ENCODE data around the gene RAVER2. TPM values are rescaled to one million over a fixed set of nuclear protein-coding genes. Genes with fewer than 3 reads are reported as not detected.

The RAVER2 gene
- total RNA-seq, 2 donors from 2014 or later = 6.9 to 8.8 TPM

DNA sequence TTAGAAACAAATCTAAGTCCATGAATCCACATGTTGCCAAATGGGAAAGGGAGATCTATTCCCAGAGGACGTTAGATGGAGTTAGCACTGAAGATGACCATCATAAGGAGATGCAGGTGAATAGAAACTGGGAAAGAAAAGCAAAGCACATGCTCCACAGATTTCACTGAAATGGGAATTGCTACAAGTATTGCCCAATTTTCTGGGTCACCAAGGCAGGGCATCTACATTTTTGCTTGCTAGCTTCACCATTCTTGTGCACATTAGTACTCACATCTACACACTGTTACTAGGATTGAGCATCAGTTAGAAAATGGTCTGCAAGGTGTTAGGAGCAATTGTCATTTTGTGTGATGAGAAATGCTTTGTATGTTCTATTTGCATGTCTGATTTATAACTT is 122.4 kb downstream of the RAVER2 start:
- no peak overlapping the region for H3K27ac ChIP-seq
- H3K36me3 ChIP-seq (replicated peaks in 1 of 2; ENCODE audit: insufficient read depth in 1 of 2, low read depth in 2 of 2) = peaks cover 0 to 12% of the 10 kb centered on the region in 2 donors
- ATAC-seq = no peak
- DNase-seq = no peak
- no peaks in the 10 kb centered on the region for H3K9me3 ChIP-seq
- no peaks in the 10 kb centered on the region for H3K27me3 ChIP-seq
- intact Hi-C loops (cut with DNase I) = no loop called here
- no peaks in the 10 kb centered on the region for H3K4me1 ChIP-seq
- TF ChIP-seq CTCF (IDR thresholded peaks at IDR 0.05) (no peak), POLR2A (IDR thresholded peaks at IDR 0.05) (no peak)
- H3K4me3 ChIP-seq = no peak overlapping the region
- 74 to 79% methylated on average over 1 of the region's 1 CpG for WGBS, 2 donors

GRCh38 chr1:64871256-64871655 is 126.4 kb downstream of the RAVER2 start:
- Histone ChIP-seq H3K4me1 (peaks cover 19% of the 10 kb centered on the region), H3K36me3 (replicated peaks in 1 of 2; ENCODE audit: insufficient read depth in 1 of 2, low read depth in 2 of 2) (peaks cover 0 to 20% of the 10 kb centered on the region in 2 donors), H3K27ac (no peak overlapping the region), H3K4me3 (no peak overlapping the region), H3K27me3 (no peaks in the 10 kb centered on the region), H3K9me3 (no peaks in the 10 kb centered on the region)
- ATAC-seq (no peak), DNase-seq (no peak)
- intact Hi-C loops (cut with DNase I) = no loop called here
- 91 to 93% methylated on average over 8 of the region's 8 CpGs for WGBS, 2 donors
- TF ChIP-seq CTCF (IDR thresholded peaks at IDR 0.05) (no peak), POLR2A (IDR thresholded peaks at IDR 0.05) (no peak)

DNA sequence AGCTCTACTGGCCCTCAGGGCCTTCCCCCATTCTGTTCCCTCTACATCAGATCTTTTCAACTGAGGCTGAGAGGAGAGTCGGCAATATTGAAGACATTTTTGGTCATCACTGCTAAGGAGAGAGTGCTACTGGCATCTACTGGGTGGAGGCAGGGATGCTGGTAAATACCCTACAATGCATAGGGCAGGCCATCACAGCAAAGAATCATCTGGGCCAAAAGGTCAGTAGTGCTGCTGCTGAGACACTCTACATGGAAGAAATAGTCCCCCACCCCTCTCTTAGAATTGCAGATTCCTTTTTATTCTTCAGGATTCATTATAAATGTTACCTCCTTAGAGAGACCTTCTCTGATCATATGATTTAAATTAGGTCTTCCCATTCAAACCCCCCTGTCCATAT is 127.2 kb downstream of the RAVER2 start:
- WGBS, 2 donors = 100% methylated on average over 1 of the region's 1 CpG
- Histone ChIP-seq H3K4me3 (no peak overlapping the region), H3K27ac (no peak overlapping the region), H3K27me3 (no peaks in the 10 kb centered on the region), H3K9me3 (no peaks in the 10 kb centered on the region), H3K36me3 (replicated peaks in 1 of 2; ENCODE audit: insufficient read depth in 1 of 2, low read depth in 2 of 2) (peaks cover 0 to 15% of the 10 kb centered on the region in 2 donors), H3K4me1 (peaks cover 19% of the 10 kb centered on the region)
- DNase-seq (no peak), ATAC-seq (no peak)
- intact Hi-C loops (cut with DNase I) = no loop called here
- TF ChIP-seq POLR2A (IDR thresholded peaks at IDR 0.05) (no peak), CTCF (IDR thresholded peaks at IDR 0.05) (no peak)

DNA sequence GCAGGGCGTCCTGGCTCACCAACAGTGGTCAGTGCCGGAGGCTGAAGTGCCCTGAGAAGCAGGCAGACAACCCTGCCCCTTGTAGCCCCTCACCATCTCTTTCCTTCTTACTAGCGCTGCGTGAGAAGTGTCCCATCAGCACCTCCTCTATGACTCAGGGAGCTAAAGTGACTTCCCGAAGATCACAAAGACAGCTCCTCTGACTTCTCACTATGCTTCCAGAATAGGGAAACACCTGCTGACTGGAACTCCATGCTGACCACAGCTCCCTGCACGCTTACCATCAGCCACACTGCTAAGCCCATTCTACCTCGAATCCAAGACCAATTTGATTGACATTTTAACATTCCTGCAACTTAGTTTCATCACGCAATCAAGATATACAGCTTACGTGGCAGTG is 128.7 kb downstream of the RAVER2 start:
- H3K4me3 ChIP-seq = no peak overlapping the region
- H3K9me3 ChIP-seq = no peaks in the 10 kb centered on the region
- H3K4me1 ChIP-seq = peaks cover 30% of the 10 kb centered on the region
- DNase-seq (no peak), ATAC-seq (no peak)
- no peaks in the 10 kb centered on the region for H3K27me3 ChIP-seq
- H3K27ac ChIP-seq = no peak overlapping the region
- intact Hi-C loops (cut with DNase I) = no loop called here
- TF ChIP-seq CTCF (IDR thresholded peaks at IDR 0.05) = no peak
- no peak for TF ChIP-seq POLR2A (IDR thresholded peaks at IDR 0.05)
- peaks cover 0 to 15% of the 10 kb centered on the region in 2 donors for H3K36me3 ChIP-seq (replicated peaks in 1 of 2; ENCODE audit: insufficient read depth in 1 of 2, low read depth in 2 of 2)
- WGBS, 2 donors = 93 to 95% methylated on average over 9 of the region's 9 CpGs

DNA sequence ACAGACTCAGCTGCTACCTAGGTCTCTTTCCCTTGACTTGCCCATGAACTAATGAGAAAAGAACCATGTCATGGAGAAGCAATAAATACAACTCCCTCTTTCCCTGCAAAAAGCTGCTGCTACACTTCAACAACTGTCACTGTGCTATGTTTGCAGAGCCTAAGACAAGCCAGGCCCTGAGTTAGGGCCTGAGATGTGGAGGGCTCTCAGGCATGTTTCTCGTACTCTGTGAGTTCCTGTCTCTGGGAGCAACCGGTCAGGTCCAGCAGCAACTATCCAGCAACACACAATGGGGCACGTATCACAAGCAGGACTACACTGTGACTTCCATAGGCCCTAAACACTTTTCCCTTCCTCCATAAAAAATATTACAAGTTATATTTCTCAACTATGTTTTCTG is 129.8 kb downstream of the RAVER2 start:
- DNase-seq (no peak), ATAC-seq (no peak)
- peaks cover 0 to 13% of the 10 kb centered on the region in 2 donors for H3K36me3 ChIP-seq (replicated peaks in 1 of 2; ENCODE audit: insufficient read depth in 1 of 2, low read depth in 2 of 2)
- no peak overlapping the region for H3K27ac ChIP-seq
- no peaks in the 10 kb centered on the region for H3K27me3 ChIP-seq
- TF ChIP-seq CTCF (IDR thresholded peaks at IDR 0.05) = no peak
- no peak for TF ChIP-seq POLR2A (IDR thresholded peaks at IDR 0.05)
- H3K4me3 ChIP-seq = no peak overlapping the region
- intact Hi-C loops (cut with DNase I) = no loop called here
- 70 to 71% methylated on average over 3 of the region's 3 CpGs for WGBS, 2 donors
- H3K9me3 ChIP-seq = no peaks in the 10 kb centered on the region
- H3K4me1 ChIP-seq = peaks cover 39% of the 10 kb centered on the region

Measured in body of pancreas (tissue), 4 donors.